MM.1S (cell line): ENCODE measurements around the gene SLCO3A1.

Experiments
- DNase-seq: peaks from one replicate; pipeline ENCODE4 v3.0.0-alpha.2; 2015
- H2AFZ ChIP-seq: fragments of 300-600 bp; sonication (generic); 2 replicates; pipeline ENCODE4 v1.6.0; 2016; ENCODE audit warnings: antibody characterized with exemption, low read length
- H3F3A ChIP-seq: fragments of 300-600 bp; sonication (generic); 2 replicates; pipeline ENCODE4 v1.6.1; 2016; ENCODE audit warnings: mild to moderate bottlenecking, antibody characterized with exemption, low read length, moderate library complexity, mixed read lengths; ENCODE audit not compliant: insufficient read depth
- H3K27ac ChIP-seq: fragments of 300-600 bp; sonication (generic); 2 replicates; pipeline ENCODE4 v1.5.1; 2016; ENCODE audit warnings: mild to moderate bottlenecking, low read length
- H3K27me3 ChIP-seq: fragments of 300-600 bp; sonication (generic); replicated peaks from 2 replicates; pipeline ENCODE4 v1.6.0; 2016; ENCODE audit warnings: low read length; ENCODE audit not compliant: insufficient read depth
- H3K36me3 ChIP-seq: fragments of 300-600 bp; sonication (generic); replicated peaks from 2 replicates; pipeline ENCODE4 v1.6.1; 2016; ENCODE audit warnings: mild to moderate bottlenecking, low read length, mixed read lengths; ENCODE audit not compliant: insufficient read depth
- H3K4me1 ChIP-seq: fragments of 300-600 bp; sonication (generic); 2 replicates; pipeline ENCODE4 v1.6.1; 2016; ENCODE audit warnings: low read length, mixed read lengths
- H3K4me2 ChIP-seq: fragments of 300-600 bp; sonication (generic); 2 replicates; pipeline ENCODE4 v1.6.0; 2016; ENCODE audit warnings: low read depth, low read length
- H3K4me3 ChIP-seq: fragments of 300-600 bp; sonication (generic); 2 replicates; pipeline ENCODE4 v1.5.1; 2016; ENCODE audit warnings: low read length, mixed read lengths
- H3K79me2 ChIP-seq: fragments of 300-600 bp; sonication (generic); 2 replicates; pipeline ENCODE4 v1.6.1; 2016; ENCODE audit warnings: mixed run types, low read length, mixed read lengths
- H3K9ac ChIP-seq: fragments of 300-600 bp; sonication (generic); 2 replicates; pipeline ENCODE4 v1.6.1; 2016; ENCODE audit warnings: low read length, mixed read lengths
- H3K9me2 ChIP-seq: fragments of 300-600 bp; sonication (generic); replicated peaks from 2 replicates; pipeline ENCODE4 v1.6.1; 2016; ENCODE audit warnings: mild to moderate bottlenecking, low read length, mixed read lengths; ENCODE audit not compliant: insufficient read depth
- H3K9me3 ChIP-seq: fragments of 300-600 bp; sonication (generic); replicated peaks from 2 replicates; pipeline ENCODE4 v1.6.1; 2016; ENCODE audit warnings: mild to moderate bottlenecking, low read length, mixed read lengths; ENCODE audit not compliant: insufficient read depth
- H4K20me1 ChIP-seq: fragments of 300-600 bp; sonication (generic); 2 replicates; pipeline ENCODE4 v1.6.1; 2016; ENCODE audit warnings: mild to moderate bottlenecking, low read length, moderate library complexity, mixed read lengths; ENCODE audit not compliant: insufficient read depth
- EZH2 ChIP-seq: fragments of 300-600 bp; sonication (generic); optimal IDR thresholded peaks from 2 replicates; pipeline ENCODE3; 2017; ENCODE audit warnings: low read depth, mild to moderate bottlenecking, antibody characterized with exemption, low read length, mixed read lengths
- EZH2phosphoT487 ChIP-seq: fragments of 300-600 bp; sonication (generic); IDR thresholded peaks from 2 replicates; pipeline ENCODE4 v1.6.1; 2018; ENCODE audit warnings: antibody characterized with exemption, low read length
- TF ChIP-seq, protein P1 (sequence below): fragments of 300-600 bp; sonication (generic); IDR thresholded peaks from 2 replicates; pipeline ENCODE4 v1.5.1; 2016; ENCODE audit warnings: antibody characterized with exemption, low read length, mixed read lengths

SLCO3A1 gene

DNA sequence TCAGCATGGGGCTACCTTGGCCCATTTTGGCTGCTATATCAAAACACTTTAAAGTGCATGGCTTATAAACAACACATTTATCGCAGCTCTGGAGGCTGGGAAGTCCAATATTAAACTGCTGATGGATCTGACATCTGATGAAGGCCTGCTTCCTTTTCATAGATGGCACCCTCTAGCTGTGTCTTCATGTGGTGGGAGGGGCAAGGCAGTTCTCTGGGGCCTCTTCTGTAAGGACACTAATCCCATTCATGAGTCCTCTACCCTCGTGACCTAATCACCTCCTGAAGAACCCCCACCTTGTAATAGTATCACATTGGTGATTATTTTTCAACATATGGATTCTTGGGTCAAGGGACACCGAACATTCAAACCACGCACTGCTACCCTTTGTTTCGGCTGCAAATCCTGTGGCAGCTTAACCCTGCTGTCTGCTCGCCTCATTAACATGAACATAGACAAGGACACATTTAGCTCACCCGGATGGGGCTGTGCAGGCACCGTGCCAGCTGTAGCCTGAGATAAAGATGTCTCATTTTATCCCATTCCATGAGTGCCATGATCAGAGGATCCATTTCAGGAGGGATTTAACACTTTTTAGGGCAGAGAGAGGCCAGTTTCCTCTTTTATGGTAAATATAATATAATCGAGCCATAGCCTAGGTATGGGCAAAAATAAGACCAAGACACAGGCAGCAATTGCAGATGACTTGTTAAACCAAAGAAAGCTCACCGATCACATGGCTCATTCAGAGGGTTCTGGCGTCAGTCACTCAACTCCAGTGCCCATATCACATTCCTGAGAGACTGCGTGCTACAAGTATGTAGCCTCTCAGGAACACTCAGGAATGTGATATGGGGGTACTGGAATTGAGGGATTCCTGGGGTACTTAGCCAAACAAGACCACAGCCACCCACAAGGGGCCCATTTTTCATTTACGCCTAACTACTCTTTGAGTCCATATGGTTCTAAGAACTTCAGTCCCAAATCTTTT lies 289.0 kb downstream of the SLCO3A1 start:
- Histone ChIP-seq H3K4me3 (no peak overlapping the region), H3K4me1 (no peaks in the 10 kb centered on the region), H3K36me3 (no peaks in the 10 kb centered on the region), H2AFZ (no peak overlapping the region), H4K20me1 (no peaks in the 10 kb centered on the region), H3K79me2 (no peaks in the 10 kb centered on the region), H3K9me3 (no peaks in the 10 kb centered on the region), H3K9me2 (no peaks in the 10 kb centered on the region), H3K27ac (no peak overlapping the region), H3K27me3 (no peaks in the 10 kb centered on the region), H3F3A (no peaks in the 10 kb centered on the region), H3K9ac (no peak overlapping the region), H3K4me2 (no peak overlapping the region)
- no peak for DNase-seq
- TF ChIP-seq, protein P1, sequence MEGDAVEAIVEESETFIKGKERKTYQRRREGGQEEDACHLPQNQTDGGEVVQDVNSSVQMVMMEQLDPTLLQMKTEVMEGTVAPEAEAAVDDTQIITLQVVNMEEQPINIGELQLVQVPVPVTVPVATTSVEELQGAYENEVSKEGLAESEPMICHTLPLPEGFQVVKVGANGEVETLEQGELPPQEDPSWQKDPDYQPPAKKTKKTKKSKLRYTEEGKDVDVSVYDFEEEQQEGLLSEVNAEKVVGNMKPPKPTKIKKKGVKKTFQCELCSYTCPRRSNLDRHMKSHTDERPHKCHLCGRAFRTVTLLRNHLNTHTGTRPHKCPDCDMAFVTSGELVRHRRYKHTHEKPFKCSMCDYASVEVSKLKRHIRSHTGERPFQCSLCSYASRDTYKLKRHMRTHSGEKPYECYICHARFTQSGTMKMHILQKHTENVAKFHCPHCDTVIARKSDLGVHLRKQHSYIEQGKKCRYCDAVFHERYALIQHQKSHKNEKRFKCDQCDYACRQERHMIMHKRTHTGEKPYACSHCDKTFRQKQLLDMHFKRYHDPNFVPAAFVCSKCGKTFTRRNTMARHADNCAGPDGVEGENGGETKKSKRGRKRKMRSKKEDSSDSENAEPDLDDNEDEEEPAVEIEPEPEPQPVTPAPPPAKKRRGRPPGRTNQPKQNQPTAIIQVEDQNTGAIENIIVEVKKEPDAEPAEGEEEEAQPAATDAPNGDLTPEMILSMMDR: no peak
- TF ChIP-seq EZH2 (no peak), EZH2phosphoT487 (no peak)

DNA sequence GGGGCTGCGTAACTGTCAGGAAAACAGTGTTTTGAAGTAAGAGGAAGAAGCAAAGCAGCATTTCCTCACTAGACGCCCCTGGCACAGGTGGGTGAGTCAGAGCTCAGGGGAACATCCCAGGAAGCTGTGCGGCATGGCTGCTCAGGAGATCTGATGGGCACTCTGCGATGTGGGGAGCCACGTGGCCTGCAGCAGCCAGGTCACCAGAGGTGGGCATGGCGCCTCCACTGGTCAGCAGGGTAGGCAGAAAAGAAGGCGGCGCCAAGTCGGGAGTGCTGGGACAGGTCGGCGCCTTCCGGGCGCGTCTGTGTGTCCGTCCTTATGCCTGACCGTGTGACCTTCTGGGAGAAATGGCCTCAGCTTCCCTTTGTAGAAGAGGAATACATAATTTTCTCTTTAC lies 290.3 kb downstream of the SLCO3A1 start:
- no peaks in the 10 kb centered on the region for H3K27me3 ChIP-seq

DNA sequence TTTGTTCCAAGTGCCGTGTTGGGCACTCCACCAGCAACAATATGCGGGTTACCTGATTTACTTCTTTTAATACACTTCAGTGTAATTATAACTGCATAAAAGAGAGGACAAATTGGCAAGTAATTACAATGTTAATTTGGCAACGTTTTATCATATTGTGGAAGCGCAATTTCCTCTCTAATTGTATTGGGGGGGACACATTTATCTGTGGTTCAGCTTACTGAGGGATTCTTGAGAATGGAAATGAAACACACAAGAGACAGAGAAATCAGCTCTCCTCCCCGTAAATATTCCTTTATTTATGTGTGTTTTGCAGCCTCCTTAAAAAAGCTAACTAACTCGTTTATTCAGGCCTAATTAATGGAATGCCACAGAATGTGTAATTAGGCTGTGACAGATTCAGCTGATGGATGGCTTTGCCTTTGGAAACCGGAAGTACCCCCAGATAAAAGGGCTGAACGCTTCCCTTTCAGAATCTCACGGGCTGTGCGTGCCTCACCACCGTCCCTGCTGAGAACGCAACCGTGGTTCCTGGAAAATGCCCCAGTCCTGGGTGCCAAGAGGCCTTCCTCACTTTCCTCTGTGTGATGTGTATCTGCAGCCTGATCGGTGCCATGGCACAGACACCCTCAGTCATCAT lies 293.1 kb downstream of the SLCO3A1 start:
- no peak overlapping the region for H2AFZ ChIP-seq
- H3K9me2 ChIP-seq: no peaks in the 10 kb centered on the region
- TF ChIP-seq, protein P1: no peak
- TF ChIP-seq EZH2phosphoT487 (no peak), EZH2 (no peak)
- no peaks in the 10 kb centered on the region for H3K9me3 ChIP-seq
- no peak overlapping the region for H3K9ac ChIP-seq
- no peak for DNase-seq
- H3F3A ChIP-seq: no peaks in the 10 kb centered on the region
- no peak overlapping the region for H3K4me2 ChIP-seq
- no peak overlapping the region for H3K4me3 ChIP-seq
- H3K27ac ChIP-seq: no peak overlapping the region
- H3K4me1 ChIP-seq: no peaks in the 10 kb centered on the region
- H3K27me3 ChIP-seq: no peaks in the 10 kb centered on the region
- no peaks in the 10 kb centered on the region for H3K36me3 ChIP-seq
- no peaks in the 10 kb centered on the region for H4K20me1 ChIP-seq
- no peaks in the 10 kb centered on the region for H3K79me2 ChIP-seq

More for the DNA sequence above, 290.3 kb downstream of the SLCO3A1 start:
- H3K9me3 ChIP-seq: no peaks in the 10 kb centered on the region
- H3K79me2 ChIP-seq: no peaks in the 10 kb centered on the region
- TF ChIP-seq EZH2 (no peak), EZH2phosphoT487 (no peak)
- TF ChIP-seq, protein P1: no peak
- no peaks in the 10 kb centered on the region for H4K20me1 ChIP-seq
- DNase-seq: no peak
- H2AFZ ChIP-seq: no peak overlapping the region
- H3K9ac ChIP-seq: no peak overlapping the region
- no peaks in the 10 kb centered on the region for H3K9me2 ChIP-seq
- no peak overlapping the region for H3K27ac ChIP-seq
- no peak overlapping the region for H3K4me3 ChIP-seq
- H3K4me2 ChIP-seq: no peak overlapping the region
- H3F3A ChIP-seq: no peaks in the 10 kb centered on the region
- H3K4me1 ChIP-seq: no peaks in the 10 kb centered on the region
- no peaks in the 10 kb centered on the region for H3K36me3 ChIP-seq
